PC-3 (cell line): ENCODE data around the gene TENT5C. TPM values are rescaled to one million over a fixed set of nuclear protein-coding genes. Genes with fewer than 3 reads are reported as not detected.

Experiments used
- ATAC-seq: fragments of 200-7000 bp; cut with Tn5 transposase; 2 replicates; pipeline ENCODE4 v1.9.1; 2020; ENCODE audit warnings: mild to moderate bottlenecking, moderate library complexity
- Bru-seq: library from RNA; stranded (reverse); fragments of 400-500 nt; gene quantifications from one replicate; lab custom pipeline; 2021; lab: Mats Ljungman, UMichigan
- BruChase-seq, 2 experiments: library from RNA; stranded (reverse); fragments of 400-500 nt; gene quantifications; one replicate each; lab custom pipeline; 2021; lab: Mats Ljungman, UMichigan
- BruUV-seq: library from RNA; stranded (reverse); fragments of 400-500 nt; replicated peaks from 2 replicates; lab custom pipeline; 2021; lab: Mats Ljungman, UMichigan
- CTCF ChIA-PET: fragments of 300-600 bp; sonication (Branson Sonifier 250); formaldehyde crosslinking; loops from one replicate; lab custom pipeline; 2022; ENCODE audit warnings: antibody characterized with exemption; lab: Charles Lee
- POLR2A ChIA-PET: fragments of 300-600 bp; sonication (Branson Sonifier 250); formaldehyde crosslinking; loops from one replicate; lab custom pipeline; 2022; ENCODE audit warnings: antibody characterized with exemption; ENCODE audit not compliant: unreplicated experiment; lab: Charles Lee
- DNase-seq: peaks from one replicate; pipeline ENCODE4 v3.0.0-alpha.2; 2015
- H2AFZ ChIP-seq: fragments of 300-600 bp; sonication (generic); 2 replicates; pipeline ENCODE4 v1.6.0; 2016; ENCODE audit warnings: antibody characterized with exemption, low read length
- H3F3A ChIP-seq: fragments of 300-600 bp; sonication (generic); one replicate; pipeline ENCODE4 v1.6.0; 2017; ENCODE audit warnings: antibody characterized with exemption, low read length, control low read depth, mild to moderate bottlenecking; ENCODE audit not compliant: unreplicated experiment
- H3K27ac ChIP-seq: fragments of 300-600 bp; sonication (generic); 2 replicates; pipeline ENCODE4 v1.5.1; 2016; ENCODE audit warnings: mild to moderate bottlenecking, low read length
- H3K27me3 ChIP-seq: fragments of 300-600 bp; sonication (generic); 2 replicates; pipeline ENCODE4 v1.6.1; 2016; ENCODE audit warnings: low read length, mixed read lengths
- H3K36me3 ChIP-seq: fragments of 300-600 bp; sonication (generic); 2 replicates; pipeline ENCODE4 v1.6.1; 2016; ENCODE audit warnings: low read depth, mixed run types, low read length, mixed read lengths
- H3K4me1 ChIP-seq: fragments of 300-600 bp; sonication (generic); 2 replicates; pipeline ENCODE4 v1.5.1; 2016; ENCODE audit warnings: low read length; ENCODE audit not compliant: insufficient read depth
- H3K4me2 ChIP-seq: fragments of 300-600 bp; sonication (generic); 2 replicates; pipeline ENCODE4 v1.6.0; 2016; ENCODE audit warnings: low read length
- H3K4me3 ChIP-seq: fragments of 300-600 bp; sonication (generic); 2 replicates; pipeline ENCODE4 v1.5.1; 2016; ENCODE audit warnings: mild to moderate bottlenecking, low read length, mixed read lengths
- H3K79me2 ChIP-seq: fragments of 300-600 bp; sonication (generic); 2 replicates; pipeline ENCODE4 v1.6.1; 2017; ENCODE audit warnings: low read length, mixed read lengths
- H3K9ac ChIP-seq: fragments of 300-600 bp; sonication (generic); 2 replicates; pipeline ENCODE4 v1.6.0; 2016; ENCODE audit warnings: mild to moderate bottlenecking, low read length
- H3K9me2 ChIP-seq: fragments of 300-600 bp; sonication (generic); replicated peaks from 2 replicates; pipeline ENCODE4 v1.6.1; 2016; ENCODE audit warnings: mixed run types, low read length, mixed read lengths
- H3K9me3 ChIP-seq: fragments of 300-600 bp; sonication (generic); 2 replicates; pipeline ENCODE4 v1.6.1; 2016; ENCODE audit warnings: low read length, mixed read lengths
- H4K20me1 ChIP-seq: fragments of 300-600 bp; sonication (generic); 2 replicates; pipeline ENCODE4 v1.6.1; 2016; ENCODE audit warnings: low read length, mixed read lengths
- EZH2 ChIP-seq: fragments of 300-600 bp; sonication (generic); IDR thresholded peaks from one replicate; pipeline ENCODE4 v1.6.1; 2017; ENCODE audit warnings: antibody characterized with exemption, mild to moderate bottlenecking, low read length; ENCODE audit not compliant: unreplicated experiment
- EZH2phosphoT487 ChIP-seq: fragments of 300-600 bp; sonication (generic); IDR thresholded peaks from 2 replicates; pipeline ENCODE4 v1.6.1; 2018; ENCODE audit warnings: mild to moderate bottlenecking, antibody characterized with exemption, low read length, borderline replicate concordance
- intact Hi-C: fragments of 100-400 bp; cut with micrococcal nuclease; formaldehyde crosslinking; loops from 2 replicates; pipeline ENCODE4 v1.9.0; 2023
- long read RNA-seq: library from polyadenylated mRNA; unstranded; transcript quantifications from one replicate; pipeline ENCODE4 v2.0.0, GENCODE V29; 2021; ENCODE audit not compliant: unreplicated experiment
- total RNA-seq: library from RNA; depleted of rRNA; stranded (reverse); fragments of >200 nt; gene quantifications from 2 replicates; pipeline ENCODE4 v1.2.3, GENCODE V29; 2014; rRNA removed
- TF ChIP-seq, protein P1 (sequence below): fragments of 300-600 bp; sonication (generic); conservative IDR thresholded peaks from 2 replicates; pipeline ENCODE4 v1.5.1; 2017; ENCODE audit warnings: antibody characterized with exemption, low read depth, mild to moderate bottlenecking, low read length

Gene TENT5C
- 2.2 and 2.4 TPM in 2 replicates for total RNA-seq
- percentile 49 among the genes with signal in this experiment for Bru-seq, nascent RNA
- BruChase-seq, experiment 1, labeled RNA remaining after a 6-hour chase: percentile 68 among the genes with signal in this experiment
- percentile 71 among the genes with signal in this experiment for BruChase-seq, experiment 2, labeled RNA remaining after a 2-hour chase
- long read RNA-seq, full-length matches to known transcripts: 7 of 8 reads
- long read RNA-seq, partial matches to known transcripts: 0 of 8 reads
- long read RNA-seq, other reads (novel, unspliced or antisense): 1 of 8 reads

DNA sequence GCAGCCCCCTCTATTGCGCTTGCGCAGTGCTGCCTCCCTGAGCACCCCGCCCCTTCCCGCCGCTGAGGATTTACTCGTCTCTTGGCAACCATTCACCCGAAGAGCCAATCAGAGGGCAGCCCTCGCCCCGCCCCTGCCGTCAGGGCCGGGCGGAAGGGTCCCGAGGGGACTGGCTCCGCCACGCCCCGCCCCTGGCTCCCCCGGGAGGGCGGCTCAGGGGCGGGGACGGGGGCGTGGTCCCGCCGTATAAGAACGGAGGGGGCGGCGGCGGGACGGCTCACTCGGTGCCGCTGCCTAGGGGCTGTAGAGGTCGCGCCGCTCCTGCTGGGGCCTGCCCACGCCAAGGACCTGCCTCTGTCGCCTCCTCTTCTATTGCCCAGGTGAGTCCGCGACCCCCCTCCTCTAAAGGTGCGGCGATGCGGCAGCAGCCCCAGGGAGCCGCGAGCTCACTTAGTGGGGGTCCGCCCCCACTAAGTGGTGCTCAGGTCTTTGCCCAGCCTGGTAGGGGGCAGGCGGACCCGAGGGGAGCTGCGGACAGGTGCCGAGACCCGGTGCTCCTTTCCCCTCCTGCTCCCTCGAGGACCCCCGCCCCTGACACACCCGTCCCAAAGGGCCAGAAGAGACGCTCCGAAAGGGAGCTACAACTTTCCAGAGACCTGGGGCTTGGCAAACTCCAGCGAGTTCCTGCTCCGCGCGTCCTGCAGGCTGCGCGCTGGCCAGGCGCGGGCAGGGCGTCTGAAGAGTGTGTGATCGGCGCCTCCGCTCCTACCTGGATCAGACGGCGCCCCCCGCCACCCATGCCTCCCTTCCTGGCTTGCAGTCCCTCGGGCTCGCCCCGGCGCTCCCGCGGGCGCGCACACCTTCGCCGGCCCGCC, at the start of gene TENT5C:
TENT5C (plus strand) TSS at position 275 of the 875 bp plus-strand sequence. CDS start 16,821 bp downstream, outside the sequence.
- Histone ChIP-seq H3K36me3 (no peaks in the 10 kb centered on the region), H3K4me1 (peaks cover 14% of the 10 kb centered on the region), H3K4me2 (peak within 1 kb of the TSS; percentile 90), H3K9ac (peak within 1 kb of the TSS; percentile 63), H4K20me1 (no peaks in the 10 kb centered on the region), H2AFZ (peak within 1 kb of the TSS; percentile 94), H3K27me3 (no peaks in the 10 kb centered on the region), H3K27ac (peak within 1 kb of the TSS; percentile 29), H3K79me2 (0 out of 2 replicates have a peak, but pooled peaks cover 3% of the 10 kb centered on the region), H3K4me3 (peak within 1 kb of the TSS; percentile 97), H3K9me2 (no peaks in the 10 kb centered on the region), H3F3A (no peaks in the 10 kb centered on the region), H3K9me3 (no peaks in the 10 kb centered on the region)
- intact Hi-C loops: loop anchor here (1.0 to 10.0 kb wide), 5 partner anchors 69 to 319 kb away; partner anchors contain the start of genes GDAP2, MAN1A2 and WDR3
- peak; percentile 82 for ATAC-seq
- ChIA-PET CTCF (interaction anchor here (0.8 kb wide), 1 partner anchor 148 kb away, joined by 3 read pairs; no protein-coding TSS in a partner anchor), POLR2A (interaction anchor here (0.5 kb wide), 1 partner anchor 216 kb away, joined by 3 read pairs; no protein-coding TSS in a partner anchor)
- BruUV-seq: TSS peak; percentile 31
- DNase-seq: peak; percentile 99
- TF ChIP-seq, protein P1, sequence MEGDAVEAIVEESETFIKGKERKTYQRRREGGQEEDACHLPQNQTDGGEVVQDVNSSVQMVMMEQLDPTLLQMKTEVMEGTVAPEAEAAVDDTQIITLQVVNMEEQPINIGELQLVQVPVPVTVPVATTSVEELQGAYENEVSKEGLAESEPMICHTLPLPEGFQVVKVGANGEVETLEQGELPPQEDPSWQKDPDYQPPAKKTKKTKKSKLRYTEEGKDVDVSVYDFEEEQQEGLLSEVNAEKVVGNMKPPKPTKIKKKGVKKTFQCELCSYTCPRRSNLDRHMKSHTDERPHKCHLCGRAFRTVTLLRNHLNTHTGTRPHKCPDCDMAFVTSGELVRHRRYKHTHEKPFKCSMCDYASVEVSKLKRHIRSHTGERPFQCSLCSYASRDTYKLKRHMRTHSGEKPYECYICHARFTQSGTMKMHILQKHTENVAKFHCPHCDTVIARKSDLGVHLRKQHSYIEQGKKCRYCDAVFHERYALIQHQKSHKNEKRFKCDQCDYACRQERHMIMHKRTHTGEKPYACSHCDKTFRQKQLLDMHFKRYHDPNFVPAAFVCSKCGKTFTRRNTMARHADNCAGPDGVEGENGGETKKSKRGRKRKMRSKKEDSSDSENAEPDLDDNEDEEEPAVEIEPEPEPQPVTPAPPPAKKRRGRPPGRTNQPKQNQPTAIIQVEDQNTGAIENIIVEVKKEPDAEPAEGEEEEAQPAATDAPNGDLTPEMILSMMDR: no peak
- TF ChIP-seq EZH2phosphoT487: no peak

DNA sequence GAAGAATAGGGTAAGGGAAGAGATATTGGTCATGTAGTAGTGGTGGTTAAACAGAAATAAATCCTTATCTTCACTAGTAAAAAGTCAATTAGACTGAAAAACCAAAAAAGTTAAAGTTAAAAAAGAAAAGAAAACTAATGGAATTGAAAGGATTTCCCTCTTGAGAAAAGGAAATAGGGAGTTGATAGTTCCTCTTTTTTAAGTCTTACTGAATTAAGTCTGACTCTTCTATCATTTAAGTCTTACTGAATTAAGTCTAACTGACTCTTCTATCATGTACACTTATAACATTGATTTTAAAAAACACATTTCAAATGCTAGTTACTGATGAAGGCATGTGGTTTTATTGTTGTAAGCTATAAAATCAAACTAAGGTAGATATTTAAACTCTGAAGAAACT, 49.5 kb upstream of the TENT5C start:
- H4K20me1 ChIP-seq: no peaks in the 10 kb centered on the region
- H3K27ac ChIP-seq: no peak overlapping the region
- no peaks in the 10 kb centered on the region for H3K9me2 ChIP-seq
- no peak overlapping the region for H3K4me3 ChIP-seq
- H3F3A ChIP-seq: no peaks in the 10 kb centered on the region
- no peak overlapping the region for H3K9ac ChIP-seq
- no peak for ATAC-seq
- no peak overlapping the region for H3K4me2 ChIP-seq
- no TSS peak for BruUV-seq
- intact Hi-C loops: no loop called here
- H3K27me3 ChIP-seq: 0 out of 2 replicates have a peak, but pooled peaks cover 3% of the 10 kb centered on the region
- TF ChIP-seq, protein P1: no peak
- TF ChIP-seq EZH2phosphoT487 (no peak), EZH2 (no peak)
- ChIA-PET POLR2A (no interaction called here), CTCF (no interaction called here)
- H2AFZ ChIP-seq: no peak overlapping the region
- DNase-seq: no peak
- H3K9me3 ChIP-seq: no peaks in the 10 kb centered on the region
- no peaks in the 10 kb centered on the region for H3K4me1 ChIP-seq
- H3K36me3 ChIP-seq: no peaks in the 10 kb centered on the region
- no peaks in the 10 kb centered on the region for H3K79me2 ChIP-seq
